ENCODE measurements around the gene NUDT16. TPM values are rescaled to one million over a fixed set of nuclear protein-coding genes. Genes with fewer than 3 reads are reported as not detected.

The NUDT16 gene
- total and polyA plus RNA-seq, 9 of the 15 experiments (the other 6 are each of a cell fraction or from before 2014, with no cell fraction given): 1.5 to 11.4 (median 7.6) TPM

DNA sequence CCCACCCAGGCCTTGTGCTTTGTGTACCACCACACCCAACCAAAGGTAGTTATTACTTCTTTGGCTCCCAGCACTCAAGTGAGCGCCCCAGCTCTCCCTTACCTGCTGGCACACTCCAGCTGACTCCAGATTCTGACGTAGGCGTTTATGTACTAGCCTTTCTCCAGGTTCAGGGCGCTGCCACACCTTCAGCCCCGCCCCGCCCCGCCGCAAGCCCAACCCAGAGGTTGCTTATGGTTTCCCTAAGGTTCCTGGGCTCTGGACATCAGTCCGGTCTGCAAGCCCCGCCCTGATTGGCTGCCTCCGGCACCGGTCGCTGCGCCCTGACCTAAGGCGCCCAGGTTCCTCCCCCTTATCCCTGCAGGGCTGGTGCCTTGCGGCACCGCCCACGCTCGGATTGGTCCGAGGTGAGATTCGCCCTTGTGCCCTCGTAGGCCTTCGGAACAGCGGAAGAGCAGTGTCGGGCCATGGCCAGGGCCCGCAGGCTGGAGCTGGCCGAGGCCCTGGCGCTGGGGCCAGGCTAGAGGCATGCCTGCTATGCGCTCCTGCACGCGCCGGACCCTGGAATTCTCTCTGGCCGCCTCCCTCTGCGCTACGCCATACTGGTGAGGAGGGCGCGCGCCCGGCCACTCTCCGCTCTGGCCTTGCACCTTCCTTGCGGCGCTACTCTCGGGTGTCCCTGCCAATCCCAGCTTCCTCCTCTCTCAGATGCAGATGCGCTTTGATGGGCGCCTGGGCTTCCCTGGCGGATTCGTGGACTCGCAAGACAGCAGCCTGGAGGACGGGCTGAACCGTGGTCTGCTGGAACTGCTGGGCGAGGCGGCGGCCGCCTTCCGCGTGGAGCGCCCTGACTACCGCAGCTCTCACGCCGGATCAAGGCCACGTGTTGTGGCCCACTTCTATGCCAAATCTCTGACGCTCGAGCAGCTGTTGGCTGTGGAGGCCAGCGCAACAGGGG is 19.8 kb upstream of the NUDT16 start (continued):
- TF ChIP-seq, protein P1, sequence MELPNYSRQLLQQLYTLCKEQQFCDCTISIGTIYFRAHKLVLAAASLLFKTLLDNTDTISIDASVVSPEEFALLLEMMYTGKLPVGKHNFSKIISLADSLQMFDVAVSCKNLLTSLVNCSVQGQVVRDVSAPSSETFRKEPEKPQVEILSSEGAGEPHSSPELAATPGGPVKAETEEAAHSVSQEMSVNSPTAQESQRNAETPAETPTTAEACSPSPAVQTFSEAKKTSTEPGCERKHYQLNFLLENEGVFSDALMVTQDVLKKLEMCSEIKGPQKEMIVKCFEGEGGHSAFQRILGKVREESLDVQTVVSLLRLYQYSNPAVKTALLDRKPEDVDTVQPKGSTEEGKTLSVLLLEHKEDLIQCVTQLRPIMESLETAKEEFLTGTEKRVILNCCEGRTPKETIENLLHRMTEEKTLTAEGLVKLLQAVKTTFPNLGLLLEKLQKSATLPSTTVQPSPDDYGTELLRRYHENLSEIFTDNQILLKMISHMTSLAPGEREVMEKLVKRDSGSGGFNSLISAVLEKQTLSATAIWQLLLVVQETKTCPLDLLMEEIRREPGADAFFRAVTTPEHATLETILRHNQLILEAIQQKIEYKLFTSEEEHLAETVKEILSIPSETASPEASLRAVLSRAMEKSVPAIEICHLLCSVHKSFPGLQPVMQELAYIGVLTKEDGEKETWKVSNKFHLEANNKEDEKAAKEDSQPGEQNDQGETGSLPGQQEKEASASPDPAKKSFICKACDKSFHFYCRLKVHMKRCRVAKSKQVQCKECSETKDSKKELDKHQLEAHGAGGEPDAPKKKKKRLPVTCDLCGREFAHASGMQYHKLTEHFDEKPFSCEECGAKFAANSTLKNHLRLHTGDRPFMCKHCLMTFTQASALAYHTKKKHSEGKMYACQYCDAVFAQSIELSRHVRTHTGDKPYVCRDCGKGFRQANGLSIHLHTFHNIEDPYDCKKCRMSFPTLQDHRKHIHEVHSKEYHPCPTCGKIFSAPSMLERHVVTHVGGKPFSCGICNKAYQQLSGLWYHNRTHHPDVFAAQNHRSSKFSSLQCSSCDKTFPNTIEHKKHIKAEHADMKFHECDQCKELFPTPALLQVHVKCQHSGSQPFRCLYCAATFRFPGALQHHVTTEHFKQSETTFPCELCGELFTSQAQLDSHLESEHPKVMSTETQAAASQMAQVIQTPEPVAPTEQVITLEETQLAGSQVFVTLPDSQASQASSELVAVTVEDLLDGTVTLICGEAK (IDR thresholded peaks at IDR 0.05): no peak
- TF ChIP-seq, protein P1 (CRISPR knock-in tag; IDR thresholded peaks at IDR 0.05): no peak
- TF ChIP-seq RBM25 (IDR thresholded peaks at IDR 0.05; ENCODE audit: low read depth, low read length, severe bottlenecking) (peak; percentile 21), POLR2AphosphoS5 (IDR thresholded peaks at IDR 0.05; ENCODE audit: control insufficient read depth, insufficient read depth, low read depth, low read length) (peak; percentile 24; the same call in 1 of the 2 replicates), HNRNPL (IDR thresholded peaks at IDR 0.05; ENCODE audit: low read depth, low read length) (0 out of 2 replicates have a peak, but pooled peaks have one; percentile 25), EGR1 (conservative IDR thresholded peaks at IDR 0.05) (peak; percentile 80), NR2C1 (IDR thresholded peaks at IDR 0.05) (no peak), NR2C1 (tag; IDR thresholded peaks at IDR 0.05) (no peak), NRF1 (conservative IDR thresholded peaks at IDR 0.05 in 1 of 2, IDR thresholded peaks at IDR 0.05 in 1 of 2) (peak; percentile 46 to 55; a peak in 3 of 4 replicates), EWSR1 (IDR thresholded peaks at IDR 0.05; ENCODE audit: borderline replicate concordance, low read depth, partially characterized antibody) (no peak), HOXB6 (CRISPR knock-in tag; IDR thresholded peaks at IDR 0.05; ENCODE audit: borderline replicate concordance) (no peak), POLR3A (IDR thresholded peaks at IDR 0.05; ENCODE audit: borderline replicate concordance, extremely low read depth, insufficient read depth, insufficient read length) (no peak), FOS (IDR thresholded peaks at IDR 0.05; ENCODE audit: extremely low read depth, insufficient read length) (no peak), VEZF1 (CRISPR knock-in tag; IDR thresholded peaks at IDR 0.05) (peak; percentile 23; the same call in 1 of the 2 replicates)
- TF ChIP-seq, protein P2, sequence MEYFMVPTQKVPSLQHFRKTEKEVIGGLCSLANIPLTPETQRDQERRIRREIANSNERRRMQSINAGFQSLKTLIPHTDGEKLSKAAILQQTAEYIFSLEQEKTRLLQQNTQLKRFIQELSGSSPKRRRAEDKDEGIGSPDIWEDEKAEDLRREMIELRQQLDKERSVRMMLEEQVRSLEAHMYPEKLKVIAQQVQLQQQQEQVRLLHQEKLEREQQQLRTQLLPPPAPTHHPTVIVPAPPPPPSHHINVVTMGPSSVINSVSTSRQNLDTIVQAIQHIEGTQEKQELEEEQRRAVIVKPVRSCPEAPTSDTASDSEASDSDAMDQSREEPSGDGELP (CRISPR knock-in tag; IDR thresholded peaks at IDR 0.05; ENCODE audit: borderline replicate concordance): peak; percentile 50; the same call in 1 of the 2 replicates

All from K562 (cell line).